Measurements from ENCODE around the gene SYNE1. TPM values are rescaled to one million over a fixed set of nuclear protein-coding genes. Genes with fewer than 3 reads are reported as not detected.
A peak's percentile ranks its signal among the peaks of the same experiment; 100 is the strongest.

Gene SYNE1
- total and polyA plus RNA-seq, 8 donors: 79.1 to 201 (median 104) TPM

- TF ChIP-seq CTCF (IDR thresholded peaks at IDR 0.05): no peak
- H3K27ac ChIP-seq: no peak overlapping the region
- DNase-seq (peak in 2 of 4 donors; percentile 19 to 53), ATAC-seq (peak; percentile 51)
- no peaks in the 10 kb centered on the region for H3K9me3 ChIP-seq
- no peaks in the 10 kb centered on the region for H3K27me3 ChIP-seq
- H3K4me1 ChIP-seq: peaks cover 0 to 4% of the 10 kb centered on the region in 2 donors
- intact Hi-C loops (cut with DNase I): no loop called here
- peaks cover 3 to 57% of the 10 kb centered on the region in 2 donors for H3K36me3 ChIP-seq
- H3K4me3 ChIP-seq: no peak overlapping the region
These were observed 341.8 kb downstream of the SYNE1 start for GRCh38 chr6:152295346-152295745.

- intact Hi-C loops (cut with DNase I): no loop called here
- TF ChIP-seq CTCF (IDR thresholded peaks at IDR 0.05): no peak
- no peak overlapping the region for H3K27ac ChIP-seq
- H3K36me3 ChIP-seq: peaks cover 6 to 63% of the 10 kb centered on the region in 2 donors
- DNase-seq (no peak), ATAC-seq (no peak)
- no peaks in the 10 kb centered on the region for H3K4me1 ChIP-seq
- no peaks in the 10 kb centered on the region for H3K27me3 ChIP-seq
- no peaks in the 10 kb centered on the region for H3K9me3 ChIP-seq
- H3K4me3 ChIP-seq: no peak overlapping the region
These were observed 343.8 kb downstream of the SYNE1 start for GRCh38 chr6:152293404-152293803.

DNA sequence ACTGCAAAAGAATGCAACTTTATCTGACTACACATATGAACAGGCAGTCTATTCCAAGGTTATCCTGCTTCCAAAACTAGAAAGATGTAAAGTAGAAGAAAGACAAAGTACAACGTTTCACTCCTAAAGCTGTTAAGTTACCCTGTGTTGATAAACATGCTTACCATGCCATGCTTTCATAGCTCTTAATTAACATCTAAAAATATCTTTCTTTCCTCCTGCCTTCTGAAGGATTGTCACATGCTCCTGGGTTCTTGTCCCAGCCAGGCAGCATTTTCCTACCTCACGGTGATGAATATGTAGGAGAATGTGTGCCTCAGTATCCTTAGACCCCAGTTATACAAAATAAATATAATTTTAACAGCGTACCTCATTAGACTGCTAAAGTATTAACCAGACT, 344.6 kb downstream of the SYNE1 start:
- no peak for TF ChIP-seq CTCF (IDR thresholded peaks at IDR 0.05)

GRCh38 chr6:152290693-152291092, 346.5 kb downstream of the SYNE1 start:
- Histone ChIP-seq H3K27ac (no peak overlapping the region), H3K36me3 (peaks cover 6 to 84% of the 10 kb centered on the region in 2 donors), H3K9me3 (no peaks in the 10 kb centered on the region), H3K27me3 (no peaks in the 10 kb centered on the region), H3K4me1 (no peaks in the 10 kb centered on the region), H3K4me3 (no peak overlapping the region)
- no peak for ATAC-seq
- no peak for TF ChIP-seq CTCF (IDR thresholded peaks at IDR 0.05)
- no peak for DNase-seq
- intact Hi-C loops (cut with DNase I): no loop called here

More for the DNA sequence above, 344.6 kb downstream of the SYNE1 start:
- H3K36me3 ChIP-seq: peaks cover 6 to 72% of the 10 kb centered on the region in 2 donors
- no peak overlapping the region for H3K4me3 ChIP-seq
- no peaks in the 10 kb centered on the region for H3K27me3 ChIP-seq
- ATAC-seq: no peak
- DNase-seq: no peak
- H3K27ac ChIP-seq: no peak overlapping the region
- H3K9me3 ChIP-seq: no peaks in the 10 kb centered on the region
- intact Hi-C loops (cut with DNase I): no loop called here
- no peaks in the 10 kb centered on the region for H3K4me1 ChIP-seq

DNA sequence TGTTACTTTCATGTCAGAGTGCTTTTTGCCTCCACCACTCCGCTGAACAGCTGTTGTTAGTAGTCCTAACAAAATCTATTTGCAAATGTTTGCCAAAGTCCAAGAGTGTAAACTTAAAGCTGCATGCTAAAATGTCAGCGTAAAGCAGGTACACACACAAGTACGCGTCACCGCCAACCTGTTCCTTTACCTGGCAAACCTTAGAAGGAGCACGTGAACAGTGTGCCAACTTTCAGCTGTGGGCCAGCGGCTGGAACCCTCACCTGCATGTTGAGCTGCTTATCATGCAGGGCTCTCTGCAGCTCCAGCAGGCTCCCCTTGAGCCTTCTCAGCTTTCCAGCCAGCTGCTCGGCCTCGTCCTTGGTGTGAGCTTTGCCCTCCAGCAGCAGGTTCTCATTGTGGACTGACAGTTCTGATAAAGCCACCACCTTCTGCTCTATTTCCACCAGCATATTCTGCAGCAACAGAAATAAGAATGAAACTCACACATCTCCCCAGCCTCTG, 359.3 kb downstream of the SYNE1 start:
- Histone ChIP-seq H3K27me3 (no peaks in the 10 kb centered on the region), H3K4me1 (peaks cover 0 to under 1% of the 10 kb centered on the region in 2 donors), H3K9me3 (no peaks in the 10 kb centered on the region), H3K36me3 (peaks cover 0 to 98% of the 10 kb centered on the region in 2 donors), H3K27ac (no peak overlapping the region), H3K4me3 (no peak overlapping the region)
- DNase-seq (peak in 1 of 4 donors; percentile 51), ATAC-seq (peak; percentile 29)
- intact Hi-C loops (cut with DNase I): no loop called here
- TF ChIP-seq CTCF (IDR thresholded peaks at IDR 0.05): no peak

All from left lung (tissue), 10 donors.